GM19043 (cell line): ENCODE results near the gene UBASH3A.

Experiments
- ATAC-seq: cut with Tn5 transposase; IDR thresholded peaks from one replicate; pipeline ENCODE4 v1.9.1; 2021; ENCODE audit warnings: low read depth; ENCODE audit not compliant: unreplicated experiment

Gene UBASH3A

DNA sequence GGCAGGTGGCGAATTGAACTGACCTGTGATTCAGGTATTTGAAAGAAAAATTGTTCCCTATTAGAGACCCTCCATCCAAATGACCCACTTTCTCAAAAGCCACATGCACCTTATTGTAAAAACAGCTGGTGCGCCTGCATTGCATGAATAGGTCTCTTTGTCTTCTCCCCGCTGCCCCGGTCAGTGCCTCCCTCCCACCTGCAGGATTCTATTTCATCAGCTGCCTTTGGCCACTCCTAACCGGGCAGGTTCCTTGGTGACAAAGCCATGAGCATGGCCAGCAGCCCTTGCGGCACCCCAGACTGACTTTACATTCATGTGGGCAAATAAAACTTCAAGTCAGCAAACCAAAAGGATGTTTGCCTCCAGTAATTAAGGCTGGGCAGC is 14.3 kb upstream of the UBASH3A start:
- ATAC-seq, result no peak

DNA sequence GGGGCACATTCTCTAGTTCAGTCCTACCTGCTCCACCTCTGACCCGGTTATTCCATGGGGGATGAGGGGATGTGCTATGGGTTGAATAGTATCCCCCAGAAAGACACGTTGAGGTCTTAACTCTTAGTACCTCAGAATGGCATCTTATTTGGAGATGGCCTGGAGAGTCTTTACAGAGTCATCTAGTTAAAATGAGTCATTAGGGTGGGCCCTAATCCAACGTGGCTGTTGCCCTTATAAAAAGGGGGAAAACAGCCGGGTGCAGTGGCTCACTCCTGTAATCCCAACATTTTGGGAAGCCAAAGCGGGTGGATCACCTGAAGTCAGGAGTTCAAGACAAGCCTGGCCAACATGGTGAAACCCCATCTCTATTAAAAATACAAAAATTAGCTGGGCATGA is 13.5 kb upstream of the UBASH3A start:
- ATAC-seq, result no peak

DNA sequence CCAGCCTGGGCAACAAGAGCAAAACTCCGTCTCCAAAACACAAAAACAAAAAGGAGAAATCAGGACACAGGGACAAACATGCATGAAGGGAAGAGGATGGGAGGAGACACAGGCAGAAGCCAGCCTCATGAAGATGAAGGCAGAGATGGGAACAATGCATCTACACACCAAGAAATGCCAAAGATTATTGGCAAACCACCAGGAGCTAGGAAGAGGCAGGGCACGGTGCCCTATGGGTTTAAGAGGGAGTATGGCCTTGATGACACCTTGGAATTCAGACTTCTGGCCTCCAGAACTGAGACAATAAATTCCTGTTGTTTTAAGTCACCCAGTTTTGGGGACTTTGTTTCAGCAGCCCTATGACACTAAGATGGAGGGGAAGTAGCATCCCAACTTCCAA is 13.0 kb upstream of the UBASH3A start:
- no peak for ATAC-seq

DNA sequence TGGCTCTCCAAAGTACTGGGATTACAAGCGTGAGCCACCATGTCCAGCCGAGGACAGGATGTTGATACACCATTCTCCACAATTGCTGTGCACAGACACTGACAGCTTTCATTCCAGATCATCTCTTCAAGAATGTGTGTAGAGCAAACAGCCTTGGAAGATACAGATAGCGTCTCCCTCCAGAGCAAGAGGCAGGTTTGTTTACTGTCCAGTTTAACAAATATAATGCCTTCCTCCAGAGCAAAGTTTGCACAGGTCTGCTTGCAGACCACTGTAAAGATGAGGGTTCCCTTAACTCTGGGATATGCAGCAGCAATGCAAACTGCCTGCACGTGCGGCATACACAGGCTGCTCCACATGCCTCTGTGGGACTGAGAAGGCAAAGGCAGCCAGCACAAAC is 12.4 kb upstream of the UBASH3A start:
- ATAC-seq, result no peak

DNA sequence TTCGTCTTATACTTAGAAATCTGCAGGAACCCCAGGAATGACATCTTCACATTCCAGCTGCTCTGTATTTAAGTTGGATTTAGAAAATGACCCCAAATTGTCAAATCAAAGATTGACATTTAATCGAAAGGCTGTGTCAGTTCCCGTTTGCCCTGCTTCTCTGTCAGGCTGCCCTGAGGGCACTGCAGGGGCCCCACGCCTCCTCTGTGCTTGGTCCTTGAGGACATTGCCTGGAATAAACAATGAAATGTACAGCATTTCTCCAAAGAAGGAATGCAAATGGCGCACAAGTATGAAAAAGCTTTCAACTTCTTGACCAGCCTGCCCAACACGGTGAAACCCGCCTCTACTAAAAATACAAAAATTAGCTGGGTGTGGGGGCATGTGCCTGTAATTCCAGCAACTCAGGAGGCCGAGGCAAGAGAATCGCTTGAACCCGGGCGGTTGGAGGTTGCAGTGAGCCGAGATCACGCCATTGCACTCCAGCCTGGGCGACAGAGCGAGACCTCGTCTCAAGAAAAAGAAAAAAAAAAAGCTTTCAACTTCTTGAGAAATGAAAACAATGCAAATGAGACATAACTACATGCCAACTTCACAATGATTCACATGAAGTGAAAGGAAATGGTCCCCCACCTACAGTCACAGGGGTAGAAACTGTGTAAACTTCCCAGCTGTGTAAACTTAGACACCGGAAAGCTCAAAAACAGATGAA is 10.8 kb upstream of the UBASH3A start:
- ATAC-seq, result peak; percentile 79

DNA sequence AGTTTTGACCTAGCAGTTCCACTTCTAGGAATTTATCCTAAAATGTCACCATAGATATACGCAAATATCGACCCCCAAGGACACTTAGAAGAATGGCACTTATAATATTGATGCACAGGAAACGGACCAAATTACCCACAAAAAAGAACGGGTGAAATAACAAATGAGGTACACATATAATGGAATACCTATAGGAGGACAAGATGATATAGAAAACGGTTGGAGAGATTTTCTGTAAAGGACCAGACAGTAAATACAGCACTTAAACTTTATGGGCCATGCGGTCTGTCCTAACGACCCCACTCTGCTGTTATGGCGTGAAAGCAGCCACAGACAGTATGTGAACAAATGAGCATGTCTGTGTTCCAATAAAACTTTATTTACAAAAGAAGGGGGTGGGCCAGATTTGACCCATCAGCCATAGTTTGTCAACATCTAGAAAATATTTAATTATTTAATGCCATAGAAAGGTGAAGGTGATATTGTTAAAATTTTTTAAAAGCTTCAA is 10.2 kb upstream of the UBASH3A start:
- no peak for ATAC-seq

DNA sequence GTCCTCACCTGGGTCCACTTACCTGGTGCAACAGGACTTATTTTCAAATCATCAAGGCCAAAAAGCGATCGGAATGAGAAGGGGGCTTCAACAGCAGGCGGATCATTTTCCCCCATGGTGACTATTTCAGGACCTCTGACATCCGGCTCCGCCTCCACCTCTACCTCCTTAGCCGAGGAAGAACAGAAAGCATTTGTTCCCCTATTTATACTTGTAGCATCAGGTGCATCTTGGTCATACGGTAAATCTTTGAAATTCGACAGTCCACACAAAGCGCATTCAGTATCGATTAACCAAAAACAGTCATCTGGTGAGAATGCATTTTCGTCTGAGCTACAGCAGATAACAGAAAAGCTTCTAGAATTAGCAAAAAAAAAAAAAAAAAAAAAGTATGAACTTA is 8.4 kb upstream of the UBASH3A start:
- ATAC-seq, result no peak

DNA sequence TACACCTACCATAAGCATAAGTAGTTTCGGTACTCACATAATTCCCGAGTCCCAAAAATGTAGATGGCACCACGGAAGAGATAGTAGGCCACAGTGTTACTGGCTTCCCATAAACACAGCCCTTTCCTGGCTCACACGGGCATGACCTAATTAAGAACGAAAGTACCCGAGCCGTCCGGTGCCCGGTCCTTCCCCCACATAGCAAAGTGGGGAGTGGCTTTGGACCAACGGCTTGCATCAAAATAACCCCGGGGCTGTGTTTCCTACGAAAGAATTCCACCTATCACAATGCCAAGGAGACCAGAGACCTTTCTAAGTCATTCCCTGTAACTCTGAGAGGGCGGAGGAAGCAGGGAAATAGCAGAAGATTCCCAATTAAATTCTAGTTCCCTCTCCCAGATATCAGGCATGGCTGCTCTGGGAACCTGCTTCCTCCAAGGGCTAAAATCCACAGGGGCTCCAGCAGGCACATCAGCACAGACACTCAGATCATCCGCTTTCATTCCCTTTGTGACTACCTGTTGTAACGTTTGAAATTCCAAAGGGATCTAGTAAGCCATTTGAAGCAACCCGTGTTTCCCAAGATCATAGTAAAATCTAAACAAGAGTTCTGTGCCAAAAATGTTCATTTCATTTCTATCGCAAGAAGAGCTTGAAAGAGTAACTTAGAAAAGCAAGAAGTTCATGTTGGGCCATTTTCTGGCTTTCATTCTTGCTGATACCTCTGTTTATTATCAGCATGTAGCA is 7.6 kb upstream of the UBASH3A start, which contains the start of gene TMPRSS3:
Gene TMPRSS3, minus strand, starts transcription at position 148 of the 747 bp plus-strand sequence. CDS start 635 bp downstream, outside the sequence.
- no peak for ATAC-seq

DNA sequence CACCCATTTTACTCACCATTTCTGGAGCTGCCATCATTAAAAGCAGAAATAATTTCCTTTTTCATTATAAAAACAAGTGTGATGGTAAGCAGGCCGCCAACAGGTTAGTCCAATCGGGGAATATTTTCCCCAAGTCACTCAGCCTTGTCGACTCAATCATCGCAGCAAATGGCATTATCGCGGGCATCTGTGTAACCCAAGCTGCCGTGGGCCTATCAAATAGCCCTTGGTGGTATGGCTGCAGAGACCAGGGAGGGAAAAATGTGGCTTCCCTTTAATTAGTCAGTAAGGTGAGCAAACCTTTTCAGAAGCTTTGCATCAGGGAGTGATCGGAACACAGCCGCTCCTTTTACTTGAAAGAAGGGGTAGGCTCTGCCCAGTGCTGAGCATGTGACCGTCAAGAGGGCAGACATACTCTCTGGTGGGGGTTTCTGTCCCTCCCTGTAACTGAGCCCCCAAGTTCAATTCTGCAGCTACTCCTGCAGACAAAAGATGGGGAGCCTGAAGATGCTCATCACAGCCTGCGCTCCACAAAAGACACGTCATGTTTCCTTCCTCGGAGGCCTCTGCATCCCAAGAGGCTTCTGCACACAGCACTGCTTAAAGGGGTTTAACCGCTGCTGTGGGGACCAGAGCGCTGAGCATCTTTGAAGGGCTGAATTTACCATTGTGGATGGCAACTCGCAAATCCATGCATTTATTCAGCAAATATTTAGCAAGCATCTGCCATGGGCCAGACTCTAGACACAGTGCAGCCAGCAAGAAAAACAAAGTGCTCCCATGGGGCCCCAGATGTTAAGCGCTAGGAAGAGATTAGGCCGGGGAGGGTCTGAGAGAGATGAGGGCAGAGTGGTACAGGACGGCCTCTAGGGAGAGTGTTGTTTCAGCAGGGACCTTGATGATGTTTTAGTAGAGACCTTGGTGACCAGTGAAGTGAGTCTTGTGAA is 6.6 kb upstream of the UBASH3A start:
- no peak for ATAC-seq

DNA sequence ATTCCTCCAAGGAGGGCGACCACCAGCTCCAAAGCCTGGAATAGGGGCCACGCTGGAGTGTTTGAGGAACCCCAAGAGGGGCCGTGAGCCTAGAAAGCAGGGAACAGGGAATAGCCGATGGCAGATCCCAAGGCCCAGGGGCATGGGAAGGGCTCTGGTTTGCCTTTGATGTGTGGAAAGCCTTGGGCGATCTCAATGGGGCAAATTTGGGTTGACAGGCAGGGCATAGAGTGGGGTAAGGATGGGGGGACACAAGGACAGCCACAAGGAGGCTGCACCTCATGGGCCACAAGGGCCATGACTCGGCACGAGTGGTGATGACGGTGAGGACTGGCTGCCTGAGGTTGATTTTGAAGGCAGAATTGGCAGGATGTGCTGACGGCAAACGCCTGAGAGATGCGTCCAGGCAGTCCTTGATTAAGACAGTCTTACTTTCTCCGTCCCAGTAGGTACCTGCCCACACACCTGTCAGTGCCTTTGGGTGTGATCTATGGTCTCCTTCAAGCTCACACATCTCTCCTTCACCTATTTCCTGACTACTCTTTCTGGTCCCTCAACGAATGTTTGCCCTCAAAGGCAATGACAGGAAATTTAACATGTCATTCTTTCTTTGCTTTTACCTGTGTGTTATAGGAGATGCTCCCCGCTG is 5.8 kb upstream of the UBASH3A start:
- no peak for ATAC-seq

DNA sequence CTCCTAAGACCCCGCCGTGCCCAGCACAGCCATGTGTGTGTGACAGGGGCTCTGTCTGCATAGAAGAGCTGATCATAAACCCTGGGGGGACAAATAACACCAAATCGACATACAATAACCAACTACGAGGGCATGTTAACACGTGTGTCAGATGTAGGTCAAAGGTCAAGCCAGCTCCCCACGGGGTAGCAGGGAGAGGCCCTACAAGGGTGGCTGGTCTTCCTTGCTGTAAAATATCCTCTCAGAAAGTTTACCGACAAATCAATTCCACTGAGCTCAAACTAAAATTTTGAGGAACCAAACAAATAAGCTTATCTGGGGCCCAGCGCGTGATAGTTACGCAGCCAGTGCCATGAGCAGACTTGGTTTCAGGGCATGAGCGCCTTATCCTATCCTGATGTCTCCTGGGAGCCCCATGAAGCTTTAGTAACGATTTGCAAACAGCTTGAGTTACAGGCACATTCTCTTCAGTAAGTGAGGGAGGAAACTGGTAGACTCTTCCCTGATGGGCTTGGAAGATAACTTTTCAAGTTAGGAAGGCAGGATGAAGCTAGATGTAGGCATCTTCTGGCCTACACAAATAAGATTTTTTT is 5.2 kb upstream of the UBASH3A start:
- ATAC-seq, result no peak

DNA sequence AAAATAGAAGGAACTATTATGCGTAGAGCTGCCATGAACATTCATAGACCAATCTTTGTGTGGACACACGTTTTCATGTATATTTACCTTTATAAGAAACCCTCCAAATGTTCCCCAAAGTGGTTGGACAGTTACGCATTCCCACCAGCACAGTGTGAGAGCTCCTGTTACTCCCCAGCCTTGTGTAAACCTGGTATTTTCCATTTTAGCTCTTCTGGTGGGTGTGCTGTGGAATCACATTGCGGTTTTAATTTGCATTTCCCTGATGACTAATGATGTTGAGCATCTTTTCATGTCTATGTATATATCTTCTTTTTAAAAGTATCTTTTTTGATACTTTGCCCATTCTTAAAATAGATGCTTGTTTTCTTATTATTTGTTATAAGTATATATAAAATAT is 3.2 kb upstream of the UBASH3A start:
- no peak for ATAC-seq

DNA sequence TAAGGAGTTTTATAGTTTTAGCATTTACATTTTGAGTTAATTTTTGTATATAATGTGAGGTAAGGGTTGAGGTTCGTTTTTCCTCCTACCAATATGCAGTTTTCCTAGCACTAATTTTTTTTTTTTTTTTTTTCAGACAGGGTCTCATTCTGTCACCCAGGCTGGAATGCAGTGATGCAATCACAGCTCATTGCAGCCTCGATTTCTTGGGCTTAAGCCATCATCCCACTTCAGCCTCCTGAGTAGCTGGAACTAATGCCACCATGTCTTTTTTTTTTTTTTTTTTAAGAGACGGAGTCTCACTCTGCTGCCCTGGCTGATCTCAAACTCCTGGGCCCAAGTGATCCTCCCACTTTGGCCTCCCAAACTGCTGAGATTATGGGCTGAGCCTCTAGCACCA is 2.5 kb upstream of the UBASH3A start:
- ATAC-seq, result no peak

DNA sequence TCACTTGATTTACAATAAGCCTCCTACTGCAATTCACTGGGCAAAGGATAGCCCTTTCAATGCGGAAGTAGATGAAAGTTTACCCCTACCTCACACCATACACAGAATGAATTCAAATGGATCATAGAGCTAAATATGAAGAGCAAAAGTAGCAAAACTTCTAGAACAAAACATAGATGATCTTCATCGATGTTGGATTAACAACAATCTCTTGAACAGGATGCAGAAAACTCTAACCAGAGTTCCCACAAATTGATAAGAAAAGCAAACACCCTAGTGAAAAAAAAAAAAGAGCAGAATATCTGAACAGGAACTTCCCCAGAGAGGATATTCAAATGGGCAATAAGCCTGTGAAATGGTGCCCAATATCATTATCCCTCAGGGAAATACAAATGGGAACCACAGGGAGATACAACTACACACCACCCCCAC is 1.9 kb upstream of the UBASH3A start:
- no peak for ATAC-seq

DNA sequence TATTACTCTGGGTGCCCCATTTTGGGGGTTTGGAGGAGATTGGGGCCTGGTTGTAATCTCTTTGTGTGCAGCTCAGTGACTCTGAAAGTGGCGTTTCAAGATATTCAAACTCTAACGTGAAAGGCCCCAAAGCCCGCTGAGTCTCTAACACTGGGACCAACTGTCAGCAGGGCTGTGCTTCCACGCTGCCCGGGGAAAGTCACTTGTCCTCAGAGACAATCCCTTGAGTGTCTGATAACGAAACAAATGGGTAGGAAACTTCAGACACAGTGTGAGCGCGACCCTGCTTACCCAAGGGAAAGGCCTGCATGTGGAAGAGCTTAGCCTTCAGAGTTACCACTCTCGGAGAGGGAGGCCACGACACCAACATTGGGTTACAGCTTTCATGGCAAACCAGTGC is 837 bp downstream of the UBASH3A start:
- ATAC-seq, result no peak

DNA sequence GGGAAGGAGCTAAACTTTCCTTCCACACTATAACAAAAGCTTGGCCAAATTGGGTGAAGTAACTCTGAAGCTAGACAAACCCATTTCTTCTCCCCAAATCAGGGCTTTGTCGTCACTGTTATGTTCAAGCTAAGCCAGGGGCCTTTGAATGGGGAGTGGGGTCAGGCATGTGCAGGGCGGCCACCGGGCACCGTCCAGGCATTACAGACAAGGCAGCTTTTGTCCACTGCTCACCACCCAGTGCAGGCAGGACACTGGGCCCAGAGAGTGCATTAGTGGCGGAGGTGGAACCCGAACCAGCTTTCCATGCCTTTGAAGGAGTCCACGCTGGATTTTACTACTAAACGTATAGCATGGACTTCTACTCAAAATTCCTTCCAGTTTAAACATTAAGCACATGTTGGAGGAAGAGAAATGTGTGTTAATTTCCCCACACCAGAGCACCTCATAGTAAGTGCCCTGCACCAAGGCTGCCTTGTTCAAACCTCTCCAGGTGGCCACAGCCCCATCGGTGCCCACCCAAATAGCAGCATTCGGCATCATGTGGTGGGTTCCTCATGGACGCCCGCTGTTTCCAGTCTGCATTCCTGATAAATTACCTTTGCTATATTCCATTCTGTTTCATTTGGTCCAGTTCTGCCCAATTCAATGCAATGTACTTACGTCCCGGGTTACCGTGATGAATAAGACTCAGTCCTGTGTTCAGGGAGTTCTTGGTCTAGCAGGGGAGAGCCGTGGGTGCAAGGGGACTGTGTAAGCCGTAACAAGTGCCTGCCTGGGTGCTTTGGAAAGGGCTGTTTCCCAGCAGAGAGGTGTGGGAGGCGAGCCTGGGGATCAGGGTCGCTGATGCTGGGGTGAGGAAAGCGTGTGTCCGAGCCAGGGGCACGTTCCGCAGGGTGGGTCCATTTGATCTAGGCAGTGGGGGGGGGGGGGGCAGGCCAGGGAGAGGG is 1.6 kb downstream of the UBASH3A start:
- no peak for ATAC-seq

DNA sequence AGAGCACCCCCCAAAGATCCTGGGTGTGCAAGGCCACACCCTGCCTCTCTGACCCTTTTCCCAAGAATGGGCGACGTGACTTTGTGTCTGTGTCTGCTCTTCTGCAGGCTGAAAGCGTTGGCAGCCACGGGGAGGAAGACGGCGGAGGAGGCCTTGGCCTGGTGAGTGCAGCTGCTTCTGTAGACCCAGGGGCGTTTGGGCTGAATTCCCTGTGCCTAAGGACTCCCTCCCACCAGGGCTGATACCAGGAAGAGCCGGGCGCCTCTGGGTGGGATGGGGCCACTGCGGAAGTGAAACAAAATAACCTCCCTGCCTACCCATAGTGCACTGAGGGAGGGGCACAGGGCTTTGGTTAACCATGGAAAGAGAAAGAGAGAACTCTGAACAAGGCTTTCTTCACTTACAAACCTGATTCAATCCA is 2.5 kb downstream of the UBASH3A start:
- no peak for ATAC-seq

DNA sequence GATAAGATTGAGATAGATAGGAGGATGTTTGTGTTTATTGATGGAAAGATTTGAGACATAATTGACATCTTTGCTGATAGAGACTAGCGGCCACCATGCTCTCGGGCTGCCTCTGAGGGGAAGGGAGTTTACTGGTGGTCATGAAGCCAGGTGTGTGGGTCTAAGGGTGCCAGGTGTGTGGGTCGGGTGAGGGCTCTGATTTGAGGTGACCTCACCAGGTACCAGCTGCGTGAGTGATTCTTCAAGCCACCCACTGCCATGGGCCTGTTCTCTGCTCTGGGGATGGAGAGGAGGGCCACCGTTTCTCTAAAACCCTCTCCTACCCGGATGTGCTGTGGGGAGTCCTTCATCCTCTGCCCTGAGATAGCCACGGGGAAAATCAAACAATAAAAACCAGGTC is 3.2 kb downstream of the UBASH3A start:
- ATAC-seq, result no peak

DNA sequence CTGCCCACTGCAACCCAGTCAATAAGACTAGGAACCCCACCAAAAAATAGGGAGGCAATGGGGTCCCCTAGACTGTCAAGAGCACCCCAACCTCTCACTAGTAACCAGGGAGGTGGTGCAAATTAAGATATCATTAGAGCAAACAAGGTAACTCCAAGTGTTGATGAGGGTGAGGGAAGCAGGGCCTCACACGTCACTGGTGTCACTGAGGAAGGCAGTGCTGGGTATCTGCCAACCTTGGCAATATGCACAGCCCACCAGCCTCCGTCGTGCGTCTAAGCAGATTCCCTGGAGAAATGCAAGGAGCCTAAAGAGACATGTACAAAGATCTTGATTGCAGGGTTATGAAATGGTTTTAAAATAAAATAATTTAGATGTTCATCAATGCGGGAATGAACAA is 3.8 kb downstream of the UBASH3A start:
- no peak for ATAC-seq
